MM.1S (cell line): ENCODE measurements around the gene RBFOX2.

ENCODE experiments used
- DNase-seq: peaks from one replicate; pipeline ENCODE4 v3.0.0-alpha.2; 2015
- H2AFZ ChIP-seq: fragments of 300-600 bp; sonication (generic); 2 replicates; pipeline ENCODE4 v1.6.0; 2016; ENCODE audit warnings: antibody characterized with exemption, low read length
- H3F3A ChIP-seq: fragments of 300-600 bp; sonication (generic); 2 replicates; pipeline ENCODE4 v1.6.1; 2016; ENCODE audit warnings: mild to moderate bottlenecking, antibody characterized with exemption, low read length, moderate library complexity, mixed read lengths; ENCODE audit not compliant: insufficient read depth
- H3K27ac ChIP-seq: fragments of 300-600 bp; sonication (generic); 2 replicates; pipeline ENCODE4 v1.5.1; 2016; ENCODE audit warnings: mild to moderate bottlenecking, low read length
- H3K27me3 ChIP-seq: fragments of 300-600 bp; sonication (generic); replicated peaks from 2 replicates; pipeline ENCODE4 v1.6.0; 2016; ENCODE audit warnings: low read length; ENCODE audit not compliant: insufficient read depth
- H3K36me3 ChIP-seq: fragments of 300-600 bp; sonication (generic); replicated peaks from 2 replicates; pipeline ENCODE4 v1.6.1; 2016; ENCODE audit warnings: mild to moderate bottlenecking, low read length, mixed read lengths; ENCODE audit not compliant: insufficient read depth
- H3K4me1 ChIP-seq: fragments of 300-600 bp; sonication (generic); 2 replicates; pipeline ENCODE4 v1.6.1; 2016; ENCODE audit warnings: low read length, mixed read lengths
- H3K4me2 ChIP-seq: fragments of 300-600 bp; sonication (generic); 2 replicates; pipeline ENCODE4 v1.6.0; 2016; ENCODE audit warnings: low read depth, low read length
- H3K4me3 ChIP-seq: fragments of 300-600 bp; sonication (generic); 2 replicates; pipeline ENCODE4 v1.5.1; 2016; ENCODE audit warnings: low read length, mixed read lengths
- H3K79me2 ChIP-seq: fragments of 300-600 bp; sonication (generic); 2 replicates; pipeline ENCODE4 v1.6.1; 2016; ENCODE audit warnings: mixed run types, low read length, mixed read lengths
- H3K9ac ChIP-seq: fragments of 300-600 bp; sonication (generic); 2 replicates; pipeline ENCODE4 v1.6.1; 2016; ENCODE audit warnings: low read length, mixed read lengths
- H3K9me2 ChIP-seq: fragments of 300-600 bp; sonication (generic); replicated peaks from 2 replicates; pipeline ENCODE4 v1.6.1; 2016; ENCODE audit warnings: mild to moderate bottlenecking, low read length, mixed read lengths; ENCODE audit not compliant: insufficient read depth
- H3K9me3 ChIP-seq: fragments of 300-600 bp; sonication (generic); replicated peaks from 2 replicates; pipeline ENCODE4 v1.6.1; 2016; ENCODE audit warnings: mild to moderate bottlenecking, low read length, mixed read lengths; ENCODE audit not compliant: insufficient read depth
- H4K20me1 ChIP-seq: fragments of 300-600 bp; sonication (generic); 2 replicates; pipeline ENCODE4 v1.6.1; 2016; ENCODE audit warnings: mild to moderate bottlenecking, low read length, moderate library complexity, mixed read lengths; ENCODE audit not compliant: insufficient read depth
- CTCF ChIP-seq: fragments of 300-600 bp; sonication (generic); IDR thresholded peaks from 2 replicates; pipeline ENCODE4 v1.5.1; 2016; ENCODE audit warnings: antibody characterized with exemption, low read length, mixed read lengths
- EZH2 ChIP-seq: fragments of 300-600 bp; sonication (generic); optimal IDR thresholded peaks from 2 replicates; pipeline ENCODE3; 2017; ENCODE audit warnings: low read depth, mild to moderate bottlenecking, antibody characterized with exemption, low read length, mixed read lengths
- EZH2phosphoT487 ChIP-seq: fragments of 300-600 bp; sonication (generic); IDR thresholded peaks from 2 replicates; pipeline ENCODE4 v1.6.1; 2018; ENCODE audit warnings: antibody characterized with exemption, low read length

RBFOX2 gene

GRCh38 chr22:35971456-35972119, 57.0 kb downstream of the RBFOX2 start:
- no peak for DNase-seq
- Histone ChIP-seq H4K20me1 (no peaks in the 10 kb centered on the region), H3F3A (no peaks in the 10 kb centered on the region), H3K9ac (no peak overlapping the region), H3K27ac (no peak overlapping the region), H3K4me2 (no peak overlapping the region), H3K79me2 (no peaks in the 10 kb centered on the region), H3K4me3 (no peak overlapping the region), H3K4me1 (no peaks in the 10 kb centered on the region), H3K27me3 (no peaks in the 10 kb centered on the region), H3K9me3 (no peaks in the 10 kb centered on the region), H3K9me2 (no peaks in the 10 kb centered on the region), H2AFZ (no peak overlapping the region), H3K36me3 (no peaks in the 10 kb centered on the region)
- TF ChIP-seq EZH2phosphoT487 (no peak), EZH2 (no peak), CTCF (no peak)

- no peak overlapping the region for H3K27ac ChIP-seq
- DNase-seq = no peak
- H2AFZ ChIP-seq = no peak overlapping the region
- no peak overlapping the region for H3K9ac ChIP-seq
- no peaks in the 10 kb centered on the region for H3F3A ChIP-seq
- H3K36me3 ChIP-seq = no peaks in the 10 kb centered on the region
- no peak overlapping the region for H3K4me3 ChIP-seq
- no peaks in the 10 kb centered on the region for H3K9me2 ChIP-seq
- no peaks in the 10 kb centered on the region for H3K27me3 ChIP-seq
- H4K20me1 ChIP-seq = no peaks in the 10 kb centered on the region
- no peak overlapping the region for H3K4me2 ChIP-seq
- no peaks in the 10 kb centered on the region for H3K79me2 ChIP-seq
- no peaks in the 10 kb centered on the region for H3K4me1 ChIP-seq
- no peaks in the 10 kb centered on the region for H3K9me3 ChIP-seq
- TF ChIP-seq EZH2 = no peak
- no peak for TF ChIP-seq EZH2phosphoT487
- TF ChIP-seq CTCF = no peak
Observed at GRCh38 chr22:35970616-35971455, 57.8 kb downstream of the RBFOX2 start.

GRCh38 chr22:35967046-35967397, 61.6 kb downstream of the RBFOX2 start:
- H3K9ac ChIP-seq = no peak overlapping the region
- no peaks in the 10 kb centered on the region for H3K9me2 ChIP-seq
- no peak for TF ChIP-seq EZH2phosphoT487
- TF ChIP-seq CTCF = no peak
- no peak for TF ChIP-seq EZH2
- no peaks in the 10 kb centered on the region for H3K4me1 ChIP-seq
- no peak overlapping the region for H3K4me3 ChIP-seq
- H3K27me3 ChIP-seq = no peaks in the 10 kb centered on the region
- H3K79me2 ChIP-seq = no peaks in the 10 kb centered on the region
- no peaks in the 10 kb centered on the region for H4K20me1 ChIP-seq
- no peaks in the 10 kb centered on the region for H3K36me3 ChIP-seq
- H3K27ac ChIP-seq = no peak overlapping the region
- no peak overlapping the region for H3K4me2 ChIP-seq
- H2AFZ ChIP-seq = no peak overlapping the region
- H3F3A ChIP-seq = no peaks in the 10 kb centered on the region
- H3K9me3 ChIP-seq = no peaks in the 10 kb centered on the region
- no peak for DNase-seq
